GM21619 (cell line): ENCODE data around the gene SDK2.

Experiments used
- ATAC-seq: cut with Tn5 transposase; IDR thresholded peaks from one replicate; pipeline ENCODE4 v1.9.1; 2021; ENCODE audit not compliant: unreplicated experiment

The SDK2 gene

DNA sequence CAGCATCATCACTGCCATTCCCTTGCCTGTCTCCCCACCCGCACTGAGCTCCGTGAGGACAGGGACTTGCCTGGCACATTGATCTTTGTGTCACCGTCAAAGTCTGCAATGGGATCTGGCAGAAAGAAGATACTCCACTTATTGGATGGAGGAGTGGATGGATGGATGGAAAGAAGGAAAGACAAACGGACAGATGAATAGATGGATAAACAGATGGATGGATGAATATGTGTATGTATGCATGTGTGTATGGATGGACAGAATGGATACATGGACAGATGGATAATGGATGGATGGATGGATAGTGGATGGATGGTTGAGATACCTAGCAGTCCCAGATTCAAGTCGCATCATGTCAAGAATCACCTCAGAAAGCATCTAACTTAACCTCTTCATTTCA lies 99.9 kb downstream of the SDK2 start:
- ATAC-seq = no peak

DNA sequence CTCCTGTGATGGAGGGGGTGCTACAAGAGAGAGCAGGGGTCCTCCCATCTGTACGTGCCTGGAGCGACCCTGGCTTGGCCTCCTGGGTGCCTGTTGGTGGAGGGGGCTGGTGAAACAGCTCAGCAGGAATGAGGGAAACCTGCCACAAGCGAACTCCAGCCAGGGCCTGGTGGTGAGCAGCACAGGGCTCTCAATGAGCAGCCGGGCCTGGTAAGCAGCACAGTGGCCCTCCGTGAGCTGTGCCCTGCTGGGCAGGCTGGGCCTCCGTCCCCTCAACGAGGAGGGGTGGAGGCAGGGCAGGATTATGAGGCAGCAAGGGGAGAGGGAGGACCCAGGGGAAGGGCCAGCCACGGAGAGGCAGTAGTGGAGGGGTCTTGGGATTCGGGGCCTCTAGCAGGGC lies 101.9 kb downstream of the SDK2 start:
- no peak for ATAC-seq

DNA sequence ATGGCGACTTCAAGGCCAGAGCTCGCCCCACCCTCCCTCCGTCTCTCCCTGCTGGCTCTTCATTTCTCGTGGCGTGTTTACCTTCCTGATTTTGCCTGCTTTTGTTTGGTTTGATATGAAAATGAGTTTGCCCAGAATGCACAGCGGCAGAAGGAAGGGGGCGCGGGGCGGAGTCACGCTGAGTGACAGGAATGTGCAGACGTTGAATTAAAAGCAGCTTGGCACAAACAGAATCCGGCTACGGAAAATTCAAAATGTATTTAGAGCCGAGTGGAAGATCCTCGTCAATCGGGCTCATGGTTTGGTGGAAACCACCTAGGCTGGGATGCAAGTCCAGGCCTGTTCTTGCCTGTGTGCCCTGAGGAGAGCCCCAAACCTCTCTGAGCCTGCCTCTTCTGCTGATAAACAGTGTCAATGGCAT lies 102.7 kb downstream of the SDK2 start:
- ATAC-seq = no peak

DNA sequence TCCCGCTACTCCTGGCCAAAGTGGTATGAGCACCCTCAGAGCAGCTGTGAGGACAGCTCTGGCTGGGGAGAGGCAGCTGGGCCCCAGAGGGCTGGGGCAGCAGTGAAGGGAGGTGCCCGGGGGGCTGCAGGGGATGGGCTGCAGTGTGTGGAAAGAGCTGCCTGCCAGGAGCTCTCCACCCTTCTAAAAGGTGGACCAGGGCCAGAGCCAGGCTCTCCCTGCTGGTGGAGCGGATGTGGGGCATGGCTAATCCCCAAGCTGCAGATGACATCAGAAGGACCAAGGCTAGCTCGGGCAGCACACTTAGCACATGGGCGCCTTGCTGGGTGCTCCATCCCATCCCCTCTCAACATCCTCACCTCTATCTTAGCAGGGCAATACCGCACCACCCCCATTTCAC lies 103.1 kb downstream of the SDK2 start:
- no peak for ATAC-seq

DNA sequence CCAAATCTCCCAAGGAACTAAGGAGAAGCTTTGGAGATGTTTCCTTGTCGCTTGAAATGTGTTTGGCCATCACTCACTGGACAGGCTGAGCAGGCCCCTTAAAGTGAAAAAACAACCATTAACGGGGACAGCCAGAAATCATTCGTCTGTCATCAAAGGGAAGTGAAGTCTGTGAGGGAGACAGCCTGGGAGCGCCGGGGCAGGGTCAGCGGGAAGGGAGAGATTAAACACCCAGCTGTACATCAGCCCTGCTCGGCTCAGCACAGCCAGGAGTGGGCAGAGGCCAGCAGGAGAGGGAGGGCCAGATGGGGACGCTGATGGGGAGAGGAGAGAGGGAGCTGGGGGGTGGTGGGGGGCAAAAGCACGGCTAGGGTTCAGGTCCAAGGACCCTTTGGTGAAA lies 105.1 kb downstream of the SDK2 start:
- no peak for ATAC-seq

DNA sequence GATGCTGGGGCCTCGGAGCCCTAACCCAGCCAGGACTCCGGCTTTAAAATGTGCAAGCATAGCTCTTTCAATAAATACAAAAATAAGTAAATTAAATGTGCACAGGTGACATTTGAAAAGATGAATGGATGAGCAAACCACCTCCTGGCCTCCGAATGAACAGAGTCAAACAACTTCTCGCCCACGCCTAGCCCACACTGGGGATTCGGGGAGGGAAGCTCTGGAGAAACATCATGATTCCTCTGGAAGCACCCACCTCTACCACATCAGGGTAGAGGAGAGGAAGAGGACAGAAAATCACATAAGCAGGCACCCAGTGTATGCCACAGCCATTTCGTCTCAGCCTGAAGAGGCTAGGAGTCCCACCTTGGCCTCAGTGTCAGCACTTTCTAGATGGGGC lies 105.8 kb downstream of the SDK2 start:
- ATAC-seq = no peak

DNA sequence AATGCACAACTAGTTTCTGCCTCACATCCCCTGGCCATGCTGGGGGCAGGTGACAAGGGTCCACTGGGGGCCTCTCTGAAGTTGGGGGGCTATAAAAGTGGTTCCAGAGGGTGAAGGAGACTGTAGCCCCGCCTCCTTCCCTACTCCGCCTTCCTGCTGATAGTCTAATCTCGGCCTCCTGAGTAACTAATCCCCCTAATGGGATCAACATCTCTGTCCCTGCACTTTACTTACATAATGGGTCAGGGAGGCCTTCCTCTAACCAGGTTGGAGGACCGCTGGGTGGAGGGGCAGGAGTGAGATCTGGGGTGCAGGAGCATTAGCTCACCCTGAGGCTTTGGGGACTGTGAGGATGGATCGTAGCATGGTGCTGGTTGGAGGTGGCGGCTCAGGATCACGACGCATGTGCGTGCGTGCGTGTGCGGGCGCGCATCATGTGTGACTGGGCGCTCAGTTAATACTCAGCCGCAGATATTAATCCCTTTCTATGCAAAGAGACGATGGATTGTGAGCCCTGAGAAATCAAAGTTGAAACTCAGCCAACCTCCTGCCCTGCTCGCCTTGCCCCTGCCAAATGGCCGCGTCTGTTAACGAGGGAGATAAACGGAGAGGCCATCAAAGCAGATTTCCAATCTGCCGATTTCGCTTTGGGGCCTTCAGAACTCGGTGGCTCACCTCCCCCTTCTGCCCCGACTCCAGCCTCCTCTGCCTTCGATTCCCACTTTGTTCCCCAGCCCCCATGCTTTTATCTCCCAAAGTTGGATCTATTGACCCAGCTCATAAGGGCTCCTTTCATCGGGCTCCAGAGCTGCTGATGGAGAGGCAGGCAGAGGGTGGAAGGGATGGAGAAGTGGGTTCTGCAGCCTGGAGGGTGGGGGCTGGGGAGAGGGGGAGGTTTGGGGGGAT lies 107.3 kb downstream of the SDK2 start:
- no peak for ATAC-seq

DNA sequence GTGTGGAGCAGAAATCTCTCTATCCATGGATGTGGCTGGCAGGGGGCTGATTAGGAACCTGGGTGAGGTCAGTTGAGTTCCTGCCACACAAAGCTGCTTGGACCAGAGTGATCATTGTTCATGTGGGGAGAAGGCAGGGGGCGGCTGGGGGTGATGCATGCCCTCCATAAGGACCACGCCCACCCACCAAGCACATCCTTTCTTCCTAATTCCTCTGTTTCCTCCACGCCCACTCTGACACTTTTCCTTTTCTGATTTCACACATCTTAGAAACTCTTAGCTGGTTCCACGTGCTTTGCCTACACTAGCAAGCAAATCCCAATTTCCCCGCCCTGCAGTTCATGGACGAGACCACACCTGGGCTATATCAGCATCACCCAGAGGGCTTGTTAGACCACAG lies 108.5 kb downstream of the SDK2 start:
- no peak for ATAC-seq

DNA sequence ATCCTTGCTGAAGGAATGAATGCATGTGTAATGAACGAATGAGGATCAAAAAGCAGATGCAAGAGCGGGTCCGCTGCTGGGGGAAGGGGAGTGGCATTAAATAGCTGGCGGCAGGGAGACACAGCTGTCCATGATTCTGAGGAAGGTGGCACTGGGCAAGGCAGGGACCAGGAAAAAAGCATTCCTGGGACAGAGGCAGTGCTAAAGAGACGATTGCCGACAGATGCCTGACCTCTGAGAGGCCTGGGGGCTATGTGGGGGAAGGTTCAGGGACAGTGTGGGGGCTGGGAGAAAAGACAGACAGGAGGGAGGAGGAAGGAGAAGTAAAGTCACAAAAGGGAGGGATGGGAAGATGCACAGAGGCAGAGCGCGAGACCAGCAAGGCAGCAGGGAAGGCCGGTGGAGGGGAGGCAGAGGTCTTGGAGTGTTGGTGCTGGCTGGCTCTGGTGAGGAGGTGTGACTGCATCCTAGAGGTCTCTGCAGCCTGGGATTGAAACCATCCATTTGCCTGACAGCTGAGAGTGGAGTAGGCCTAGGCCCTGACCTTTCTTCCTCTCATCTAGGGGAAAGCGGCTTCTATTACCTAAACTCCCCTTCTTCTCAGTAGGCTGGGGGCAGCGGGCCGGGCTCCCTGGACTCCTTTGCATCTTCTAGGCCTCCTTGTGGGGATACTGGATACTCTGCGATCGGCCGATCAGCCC lies 109.9 kb downstream of the SDK2 start:
- no peak for ATAC-seq

DNA sequence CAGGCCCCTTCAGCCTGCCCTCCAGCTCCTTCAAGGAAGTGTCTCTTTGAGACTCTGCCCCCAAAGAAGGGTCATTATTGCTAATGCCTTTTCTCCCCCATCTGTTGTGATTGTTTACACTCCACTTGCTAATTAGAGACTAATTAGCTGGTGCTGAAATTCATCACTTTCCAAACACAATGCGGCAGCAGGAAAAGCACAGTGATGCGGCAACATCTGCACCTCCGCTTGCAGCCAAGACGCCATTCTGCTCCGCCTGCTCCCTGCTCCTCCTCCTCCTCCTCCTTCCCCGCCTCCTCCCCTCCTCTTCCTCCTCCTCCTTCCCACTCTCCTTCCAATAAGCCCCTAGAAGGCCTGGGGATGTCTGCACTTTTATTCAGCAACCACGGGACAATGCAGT lies 110.5 kb downstream of the SDK2 start:
- ATAC-seq = no peak

DNA sequence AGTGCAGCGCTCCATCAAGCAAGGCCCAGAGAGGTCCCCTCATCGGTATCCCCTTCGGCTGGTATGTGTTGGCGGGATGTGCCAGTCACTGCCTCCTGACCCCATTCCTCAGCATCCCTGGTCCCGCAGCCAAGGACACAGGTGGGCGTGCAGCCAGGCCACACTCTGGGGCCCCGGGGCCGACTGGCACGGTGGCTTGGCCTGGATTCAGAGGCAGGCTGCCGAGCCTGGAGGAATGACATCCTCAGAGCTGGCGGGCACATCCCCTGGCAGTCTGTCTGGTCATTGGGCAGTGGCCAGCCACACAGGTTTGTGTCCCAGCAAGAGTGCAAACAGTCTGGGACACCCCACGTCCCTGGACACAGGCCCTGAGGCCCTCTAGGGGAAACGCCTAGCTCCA lies 111.1 kb downstream of the SDK2 start:
- ATAC-seq = no peak

DNA sequence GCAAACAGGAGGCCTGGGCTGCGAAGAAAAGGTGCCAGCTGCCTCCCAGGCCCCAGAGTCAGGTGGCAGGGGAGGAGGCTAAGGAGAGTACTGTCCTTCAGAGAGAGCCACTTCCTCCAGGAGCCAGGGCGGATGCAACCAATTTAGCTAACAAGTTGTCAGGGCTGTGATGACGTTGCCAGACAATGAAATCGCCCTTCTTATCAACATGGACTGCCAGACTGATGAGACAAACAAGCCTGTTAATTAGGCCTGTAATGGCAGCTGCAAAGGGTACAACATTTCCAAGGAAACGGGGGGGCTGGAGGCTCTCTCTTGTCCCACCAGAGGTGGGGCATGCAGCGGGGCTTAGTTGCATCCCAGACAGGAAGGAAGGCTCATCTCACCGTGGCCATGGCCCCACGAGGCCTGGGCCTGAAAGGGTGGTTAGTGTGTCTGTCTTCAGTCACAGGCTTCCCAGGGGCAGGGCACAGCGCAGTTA lies 111.8 kb downstream of the SDK2 start:
- no peak for ATAC-seq

DNA sequence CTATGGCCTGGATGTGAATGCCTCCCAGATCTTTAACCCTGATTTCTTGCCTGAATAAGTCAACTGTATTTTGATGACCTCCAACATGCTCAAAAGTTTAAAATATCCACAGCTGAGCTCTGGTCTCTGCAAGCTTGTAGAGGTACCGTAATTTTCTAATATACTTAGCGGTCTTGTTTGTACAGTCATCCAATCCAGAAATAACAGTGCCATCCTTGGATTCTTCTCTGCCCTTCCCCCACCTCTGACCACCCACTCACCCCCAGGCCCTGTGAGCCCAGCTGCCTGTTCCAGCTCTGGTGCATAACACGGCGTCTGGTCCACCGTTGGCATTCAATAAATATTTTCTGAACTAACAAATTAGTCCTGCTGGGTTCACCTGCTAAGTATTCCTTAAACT lies 113.1 kb downstream of the SDK2 start:
- no peak for ATAC-seq

DNA sequence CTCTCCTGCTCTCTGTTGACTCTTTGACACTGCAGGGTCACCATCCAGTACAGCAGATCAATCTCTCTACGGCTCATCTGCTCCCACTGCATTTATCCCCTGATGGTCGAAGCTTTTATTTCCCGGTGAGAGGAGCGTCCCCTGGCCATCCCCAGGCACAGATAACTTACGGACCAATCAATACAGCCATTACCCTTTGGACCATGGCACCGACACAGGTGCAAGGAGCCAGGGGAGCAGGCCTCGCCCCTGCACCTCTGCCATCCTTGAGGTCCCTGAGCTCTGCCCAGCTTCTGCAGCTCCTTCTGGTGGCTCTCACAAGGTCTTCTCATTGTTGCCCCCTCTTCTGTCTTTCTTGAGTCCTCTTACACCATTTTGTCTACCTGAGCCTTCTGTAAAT lies 115.6 kb downstream of the SDK2 start:
- no peak for ATAC-seq

DNA sequence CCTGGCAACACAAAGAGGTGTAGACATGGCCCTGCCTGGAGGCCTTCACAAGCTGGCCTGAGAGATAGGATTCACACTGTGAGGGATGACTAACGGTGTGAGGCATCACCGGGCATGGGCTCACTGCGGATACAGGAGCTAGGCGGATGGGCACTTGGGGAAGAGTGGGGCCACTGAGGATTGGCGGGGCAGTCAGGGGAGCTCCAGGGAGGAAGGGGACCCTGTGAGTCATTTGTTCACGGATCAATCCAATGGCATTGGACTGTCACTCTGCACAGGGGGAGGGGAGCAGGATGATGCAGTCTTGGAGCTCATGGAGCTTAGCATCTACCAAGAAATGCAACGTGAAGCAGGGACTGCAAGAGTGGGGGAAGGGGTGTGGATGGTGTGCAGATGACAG lies 117.3 kb downstream of the SDK2 start:
- ATAC-seq = no peak

DNA sequence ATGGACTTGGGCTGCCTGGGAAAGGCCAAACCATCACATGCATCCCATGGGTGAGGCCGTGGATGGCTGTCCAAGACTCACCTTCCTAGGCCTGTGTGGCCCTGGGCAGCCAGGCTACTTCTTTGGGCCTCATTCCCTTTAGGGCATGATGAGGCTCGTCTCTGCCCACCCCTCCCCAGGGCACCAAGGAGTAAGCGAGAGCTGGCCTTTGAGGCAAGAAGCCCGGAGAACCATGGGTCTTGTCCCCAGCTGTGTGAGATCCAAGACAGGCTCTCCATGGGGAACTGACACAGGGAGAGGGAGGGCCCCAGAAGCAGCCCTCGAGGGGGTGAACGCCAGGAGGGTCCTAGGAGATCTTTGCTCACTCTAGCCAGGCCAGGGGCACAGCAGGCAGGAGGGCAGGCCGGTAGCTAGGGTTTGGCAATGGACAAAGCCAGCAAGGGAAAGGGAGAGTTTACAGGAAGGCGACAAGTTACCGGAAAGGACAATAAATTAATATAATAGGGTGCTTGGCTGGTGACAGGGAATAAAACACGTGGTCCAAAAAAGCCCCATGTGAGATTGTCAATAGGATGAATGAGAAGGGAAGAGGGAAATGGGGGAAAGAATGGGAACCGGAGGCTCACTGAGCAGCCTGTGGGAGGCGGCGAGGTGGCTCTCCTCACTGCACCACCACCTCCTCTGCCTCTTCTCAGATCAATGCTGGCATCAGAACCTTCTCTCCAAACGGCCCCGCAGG lies 119.1 kb downstream of the SDK2 start:
- ATAC-seq = no peak

DNA sequence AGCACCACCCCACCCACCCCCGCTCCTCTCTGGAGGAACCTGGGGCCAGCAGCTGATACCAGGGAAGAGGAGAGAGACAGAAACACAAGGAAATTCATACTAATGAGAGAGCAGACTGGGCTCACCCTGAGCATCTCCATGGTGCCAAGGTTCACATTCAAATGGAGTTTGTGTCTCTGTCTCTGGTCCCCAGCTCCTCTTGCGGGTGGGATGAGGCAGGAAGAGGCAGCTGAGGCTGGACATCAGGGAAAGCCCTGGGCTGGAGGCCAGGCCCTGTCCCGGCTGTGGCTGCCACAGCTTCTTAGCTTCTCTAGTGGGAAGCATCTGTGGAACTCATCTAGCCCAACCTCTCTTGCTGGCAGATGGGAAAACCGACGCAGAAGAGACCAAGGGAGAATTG lies 121.5 kb downstream of the SDK2 start:
- ATAC-seq = no peak

DNA sequence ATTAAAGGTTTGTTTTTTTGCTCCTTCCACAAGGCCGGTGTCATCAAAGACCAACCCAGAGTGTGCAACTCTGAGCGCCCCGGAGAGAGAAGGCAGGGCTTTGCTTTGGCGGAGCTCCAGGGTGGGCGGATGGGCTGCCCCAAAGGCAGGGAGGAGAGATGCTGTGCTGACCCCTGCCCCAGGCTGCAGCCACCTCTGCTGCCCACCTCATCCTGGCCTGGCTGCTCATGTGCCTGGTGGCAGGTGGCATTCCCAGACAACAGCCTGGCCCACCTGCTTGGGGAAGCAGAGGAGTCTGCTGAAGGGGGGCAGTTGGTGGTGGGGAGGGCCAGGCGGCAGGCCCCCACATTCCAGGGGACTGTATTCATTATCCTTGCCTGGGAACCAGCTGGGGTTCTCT lies 122.1 kb downstream of the SDK2 start:
- no peak for ATAC-seq

DNA sequence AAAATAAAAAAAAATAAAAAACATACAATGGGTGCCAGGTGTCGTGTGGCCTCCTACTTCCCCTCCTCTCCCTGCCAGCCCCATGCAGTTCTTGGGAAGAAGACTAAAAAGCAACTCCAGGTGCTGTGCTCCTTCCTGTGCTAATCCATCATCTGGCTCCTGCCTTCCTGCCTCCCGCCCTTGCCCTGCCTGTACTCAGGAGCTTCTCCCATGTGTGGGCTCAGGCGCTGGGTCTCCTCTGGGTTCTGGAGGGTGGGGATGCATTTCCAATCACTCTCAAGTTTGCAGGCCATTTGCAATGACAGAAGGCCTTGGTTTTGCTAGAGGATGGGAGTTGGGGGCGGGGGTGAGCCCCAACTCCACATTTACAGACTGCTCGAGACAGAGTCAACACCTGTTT lies 122.9 kb downstream of the SDK2 start:
- ATAC-seq = no peak

DNA sequence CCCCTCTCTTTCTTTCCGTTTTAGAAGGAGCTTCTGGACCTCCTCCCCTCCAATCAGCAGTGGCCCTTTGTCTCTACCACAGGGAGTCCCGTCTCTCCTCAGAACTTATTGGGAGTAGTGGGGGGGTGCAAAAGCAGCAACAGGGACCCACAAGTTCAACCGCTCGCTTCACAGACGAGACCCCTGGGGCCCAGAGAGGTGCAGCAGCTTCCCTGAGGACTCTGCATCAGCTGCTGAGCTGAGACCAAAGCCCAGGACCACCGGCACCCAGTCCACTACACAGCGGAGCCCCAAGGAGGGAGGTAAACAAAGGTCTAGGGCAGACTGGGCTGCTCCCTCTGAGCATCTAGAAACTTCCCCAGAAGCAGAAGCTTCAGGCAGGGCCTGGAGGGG lies 123.9 kb downstream of the SDK2 start:
- no peak for ATAC-seq

DNA sequence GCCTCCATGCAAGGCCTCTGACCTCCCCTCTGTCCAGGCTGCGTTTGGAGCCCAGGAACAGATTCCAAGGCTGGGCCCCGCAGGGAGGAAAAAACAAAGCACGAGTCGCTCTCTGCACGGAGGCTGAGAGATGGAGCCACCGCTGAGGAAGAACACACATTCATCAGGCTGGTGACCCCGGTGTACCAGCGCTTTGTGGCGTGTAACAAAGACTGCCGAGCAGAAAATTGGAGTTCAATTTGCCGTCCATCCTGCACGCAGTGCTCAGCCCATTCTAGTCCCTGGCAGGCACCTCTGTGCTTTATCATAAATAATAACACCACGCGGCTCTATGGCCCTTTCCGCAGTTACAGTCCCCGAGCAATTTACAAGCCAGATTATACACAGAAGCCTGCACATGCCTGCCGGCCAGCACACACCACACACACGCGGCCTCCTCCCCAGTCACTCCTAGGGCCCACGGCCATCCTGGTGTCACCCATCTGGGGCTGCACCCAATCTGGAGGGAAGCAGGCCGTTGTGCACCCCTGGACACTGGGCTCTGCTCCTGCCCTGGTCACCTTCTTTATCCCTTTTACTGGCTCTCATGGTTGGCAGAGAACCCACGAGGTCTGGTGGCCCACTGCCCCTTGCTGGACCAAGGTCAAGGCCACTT lies 124.4 kb downstream of the SDK2 start:
- no peak for ATAC-seq
